ENCODE data around the gene GOLGA6L7. TPM values are rescaled to one million over a fixed set of nuclear protein-coding genes. Genes with fewer than 3 reads are reported as not detected.
"Not testable (repeated sequence)": the region's sequence is repeated elsewhere in the genome, so short reads cannot be mapped to it uniquely, and the experiment has no call there.

GOLGA6L7 gene
- total RNA-seq, 4 donors from 2014 or later, result not detected

DNA sequence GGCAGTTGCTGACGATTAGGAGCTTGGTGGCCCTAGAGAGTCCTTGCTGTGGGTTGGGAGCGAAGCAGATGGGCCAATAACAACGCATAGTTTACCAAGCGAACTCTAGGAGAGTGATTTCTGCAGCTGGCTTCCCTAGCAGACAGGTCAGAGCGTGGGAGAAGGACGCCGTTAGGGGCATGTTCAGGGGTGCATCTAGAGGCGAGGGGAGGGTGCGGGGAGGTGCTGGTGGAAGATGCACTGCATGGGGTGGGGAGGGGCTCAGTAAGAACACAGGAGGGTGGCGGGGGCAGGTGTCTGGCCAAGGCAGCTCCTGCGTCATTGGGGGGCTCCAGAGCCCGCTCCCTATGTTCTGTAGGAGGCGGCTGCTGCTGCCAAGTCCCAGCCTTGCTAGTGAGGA lies 46.2 kb upstream of the GOLGA6L7 start:
- H3K9me3 ChIP-seq, result no peaks in the 10 kb centered on the region
- 90% methylated on average over 13 of the region's 13 CpGs for WGBS
- no peaks in the 10 kb centered on the region for H3K36me3 ChIP-seq
- no peak for DNase-seq (ENCODE audit: extremely low spot score)
- H3K4me1 ChIP-seq, result peaks cover 0 to 6% (median 0%) of the 10 kb centered on the region in 4 donors
- intact Hi-C loops (cut with DNase I), result no loop called here
- TF ChIP-seq POLR2AphosphoS5 (IDR thresholded peaks at IDR 0.05) (no peak), EP300 (IDR thresholded peaks at IDR 0.05) (no peak)
- H3K27ac ChIP-seq (replicated peaks in 1 of 4), result no peak overlapping the region
- H3K4me3 ChIP-seq, result no peak overlapping the region
- no peaks in the 10 kb centered on the region for H3K27me3 ChIP-seq

DNA sequence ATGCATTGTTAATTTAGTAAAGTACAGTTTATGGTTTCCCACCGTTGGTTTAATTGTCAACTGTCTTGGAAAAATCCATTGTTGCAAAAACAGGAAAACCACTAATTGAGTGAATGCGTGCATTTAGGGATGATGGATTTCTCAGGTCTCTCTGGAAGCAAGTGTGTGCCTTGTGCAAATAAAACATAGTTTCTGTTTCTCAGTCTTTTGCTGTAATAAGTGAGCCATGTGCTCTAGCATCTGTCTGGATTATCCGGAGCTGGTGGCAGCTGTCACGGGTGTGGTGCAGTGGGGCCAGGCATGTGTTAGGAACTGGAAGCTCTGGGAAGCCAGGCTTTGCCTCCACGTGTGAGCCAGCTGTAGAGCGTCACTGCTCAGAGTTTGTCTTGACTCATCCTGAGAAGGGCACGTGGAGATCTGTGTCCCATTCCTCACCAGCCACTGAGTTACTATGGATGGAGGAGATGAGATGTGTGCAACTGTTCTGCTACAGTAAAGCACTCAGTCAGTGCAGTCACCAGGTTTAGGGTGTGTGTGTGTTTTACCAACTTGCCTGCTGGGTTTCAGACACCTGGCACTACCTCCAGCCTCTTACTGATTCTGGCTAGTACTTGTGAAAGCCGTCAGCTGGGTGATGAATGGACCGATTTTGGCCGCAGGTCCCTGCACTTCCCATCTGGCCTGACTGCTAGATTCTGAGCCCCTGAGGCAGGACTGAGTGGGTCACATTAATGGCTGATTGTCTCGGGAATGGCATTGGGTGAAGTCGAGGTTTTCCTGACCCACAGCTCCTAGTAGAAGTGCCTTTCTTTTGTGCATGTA lies 44.6 kb upstream of the GOLGA6L7 start:
- no peak overlapping the region for H3K4me3 ChIP-seq
- no peaks in the 10 kb centered on the region for H3K36me3 ChIP-seq
- DNase-seq (ENCODE audit: extremely low spot score), result no peak
- no peak overlapping the region for H3K27ac ChIP-seq (replicated peaks in 1 of 4)
- intact Hi-C loops (cut with DNase I), result no loop called here
- no peaks in the 10 kb centered on the region for H3K27me3 ChIP-seq
- TF ChIP-seq EP300 (IDR thresholded peaks at IDR 0.05) (no peak), POLR2AphosphoS5 (IDR thresholded peaks at IDR 0.05) (no peak), POLR2A (IDR thresholded peaks at IDR 0.05; ENCODE audit: low read depth) (no peak)
- TF ChIP-seq, protein P1, sequence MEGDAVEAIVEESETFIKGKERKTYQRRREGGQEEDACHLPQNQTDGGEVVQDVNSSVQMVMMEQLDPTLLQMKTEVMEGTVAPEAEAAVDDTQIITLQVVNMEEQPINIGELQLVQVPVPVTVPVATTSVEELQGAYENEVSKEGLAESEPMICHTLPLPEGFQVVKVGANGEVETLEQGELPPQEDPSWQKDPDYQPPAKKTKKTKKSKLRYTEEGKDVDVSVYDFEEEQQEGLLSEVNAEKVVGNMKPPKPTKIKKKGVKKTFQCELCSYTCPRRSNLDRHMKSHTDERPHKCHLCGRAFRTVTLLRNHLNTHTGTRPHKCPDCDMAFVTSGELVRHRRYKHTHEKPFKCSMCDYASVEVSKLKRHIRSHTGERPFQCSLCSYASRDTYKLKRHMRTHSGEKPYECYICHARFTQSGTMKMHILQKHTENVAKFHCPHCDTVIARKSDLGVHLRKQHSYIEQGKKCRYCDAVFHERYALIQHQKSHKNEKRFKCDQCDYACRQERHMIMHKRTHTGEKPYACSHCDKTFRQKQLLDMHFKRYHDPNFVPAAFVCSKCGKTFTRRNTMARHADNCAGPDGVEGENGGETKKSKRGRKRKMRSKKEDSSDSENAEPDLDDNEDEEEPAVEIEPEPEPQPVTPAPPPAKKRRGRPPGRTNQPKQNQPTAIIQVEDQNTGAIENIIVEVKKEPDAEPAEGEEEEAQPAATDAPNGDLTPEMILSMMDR (IDR thresholded peaks at IDR 0.05), result no peak
- peaks cover 0 to 6% (median 0%) of the 10 kb centered on the region in 4 donors for H3K4me1 ChIP-seq
- no peaks in the 10 kb centered on the region for H3K9me3 ChIP-seq
- 38% methylated on average over 12 of the region's 12 CpGs for WGBS

DNA sequence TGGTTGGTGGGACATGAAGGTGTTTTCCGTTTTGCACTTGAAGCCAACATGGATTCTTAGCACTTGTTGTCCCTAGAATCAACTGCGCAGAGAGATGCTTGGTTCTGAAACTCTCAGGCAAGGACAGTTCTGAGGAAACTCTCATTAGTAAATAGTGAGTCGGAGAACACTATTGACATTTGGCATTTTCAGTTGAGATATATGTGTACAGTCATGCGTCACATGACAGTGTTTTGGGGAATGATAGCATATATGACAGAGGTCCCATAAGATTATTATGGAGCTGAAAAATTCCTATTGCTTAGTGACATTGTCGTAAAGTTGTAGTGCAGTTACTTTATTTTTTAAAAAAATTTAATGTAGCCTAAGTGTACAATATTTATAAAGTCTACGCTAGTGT lies 43.1 kb upstream of the GOLGA6L7 start:
- Histone ChIP-seq H3K36me3 (no peaks in the 10 kb centered on the region), H3K27me3 (peaks cover 0 to 13% (median 2%) of the 10 kb centered on the region in 4 donors), H3K4me3 (no peak overlapping the region), H3K27ac (replicated peaks in 1 of 4) (no peak overlapping the region), H3K4me1 (peaks cover 3 to 8% (median 6%) of the 10 kb centered on the region in 4 donors), H3K9me3 (no peaks in the 10 kb centered on the region)
- DNase-seq (ENCODE audit: extremely low spot score), result no peak
- intact Hi-C loops (cut with DNase I), result no loop called here
- TF ChIP-seq POLR2A (IDR thresholded peaks at IDR 0.05; ENCODE audit: low read depth), result no peak
- 95% methylated on average over 6 of the region's 6 CpGs for WGBS

DNA sequence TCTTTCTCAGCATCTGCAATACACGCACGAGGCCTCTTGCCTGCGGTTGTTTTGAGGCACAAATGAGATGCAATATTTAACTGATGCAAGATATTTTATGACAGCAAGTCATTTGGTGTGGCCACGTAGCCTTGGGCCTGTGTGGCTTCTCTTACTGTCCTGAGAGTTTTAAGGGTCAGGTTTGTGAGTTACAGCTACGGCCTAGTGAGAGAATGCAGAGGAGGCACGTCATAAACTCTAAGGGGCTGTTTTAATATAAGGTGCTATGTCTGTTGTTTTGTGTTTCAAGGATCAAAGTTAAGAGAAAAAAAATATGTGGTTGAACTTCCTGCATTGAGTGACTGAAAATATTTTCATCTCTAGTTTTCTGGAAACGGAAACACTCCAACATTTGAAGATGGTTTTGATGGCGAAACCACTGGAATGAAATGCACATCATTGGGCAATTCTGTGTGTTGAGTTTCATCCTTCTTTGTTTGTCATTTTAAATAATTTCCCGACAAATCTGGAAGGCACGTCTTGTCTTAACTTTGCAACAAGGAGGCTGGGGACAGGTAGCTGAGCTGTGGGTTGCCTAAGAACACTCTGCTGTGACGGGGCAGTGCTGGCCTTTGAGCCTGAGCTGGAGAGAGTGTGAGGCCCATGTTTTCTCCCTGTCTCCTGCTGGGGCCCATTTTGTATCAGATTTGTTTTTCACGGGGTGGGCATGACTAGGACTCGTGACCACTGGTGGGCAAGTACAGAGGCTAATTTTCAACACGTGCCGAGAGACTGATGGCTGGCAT lies 42.5 kb upstream of the GOLGA6L7 start:
- DNase-seq (ENCODE audit: extremely low spot score), result no peak
- no peak for TF ChIP-seq EP300 (IDR thresholded peaks at IDR 0.05)
- no peak for TF ChIP-seq POLR2AphosphoS5 (IDR thresholded peaks at IDR 0.05)
- TF ChIP-seq, protein P1 (IDR thresholded peaks at IDR 0.05), result no peak
- no peak for TF ChIP-seq POLR2A (IDR thresholded peaks at IDR 0.05; ENCODE audit: low read depth)
- peaks cover 0 to 20% (median 3%) of the 10 kb centered on the region in 4 donors for H3K27me3 ChIP-seq
- no peak overlapping the region for H3K27ac ChIP-seq (replicated peaks in 1 of 4)
- no peak overlapping the region for H3K4me3 ChIP-seq
- no peaks in the 10 kb centered on the region for H3K9me3 ChIP-seq
- 88% methylated on average over 15 of the region's 15 CpGs for WGBS
- no peaks in the 10 kb centered on the region for H3K36me3 ChIP-seq
- H3K4me1 ChIP-seq, result peaks cover 6 to 13% (median 12%) of the 10 kb centered on the region in 4 donors
- intact Hi-C loops (cut with DNase I), result no loop called here

DNA sequence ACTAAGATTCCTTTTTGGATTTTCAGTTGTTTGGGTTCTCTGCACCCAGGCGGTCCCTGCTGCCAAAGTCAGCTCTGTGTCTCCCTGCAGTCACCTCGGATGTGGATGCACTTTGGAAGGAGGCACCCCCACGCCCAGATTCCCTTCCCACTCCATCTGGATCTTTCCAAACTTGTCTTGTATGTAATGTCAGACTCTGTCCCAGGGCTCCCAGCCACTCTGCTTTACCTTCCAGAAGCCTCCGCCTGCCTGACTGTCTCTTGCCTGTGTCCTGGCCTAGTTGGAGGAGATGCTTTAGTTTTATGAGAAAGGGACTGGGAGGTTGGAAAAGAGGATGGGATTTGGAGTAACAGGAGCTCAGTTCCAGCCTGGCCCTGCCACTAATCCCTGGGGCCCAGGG lies 41.8 kb upstream of the GOLGA6L7 start:
- H3K4me3 ChIP-seq; H3K9me3 ChIP-seq; intact Hi-C loops (cut with DNase I); H3K27ac ChIP-seq (replicated peaks in 1 of 4); H3K36me3 ChIP-seq; DNase-seq (ENCODE audit: extremely low spot score): not testable (repeated sequence)
- H3K4me1 ChIP-seq, result peaks cover 10 to 19% (median 17%) of the 10 kb centered on the region in 4 donors
- WGBS, result 79% methylated on average over 4 of the region's 4 CpGs
- H3K27me3 ChIP-seq, result peaks cover 0 to 26% (median 5%) of the 10 kb centered on the region in 4 donors

DNA sequence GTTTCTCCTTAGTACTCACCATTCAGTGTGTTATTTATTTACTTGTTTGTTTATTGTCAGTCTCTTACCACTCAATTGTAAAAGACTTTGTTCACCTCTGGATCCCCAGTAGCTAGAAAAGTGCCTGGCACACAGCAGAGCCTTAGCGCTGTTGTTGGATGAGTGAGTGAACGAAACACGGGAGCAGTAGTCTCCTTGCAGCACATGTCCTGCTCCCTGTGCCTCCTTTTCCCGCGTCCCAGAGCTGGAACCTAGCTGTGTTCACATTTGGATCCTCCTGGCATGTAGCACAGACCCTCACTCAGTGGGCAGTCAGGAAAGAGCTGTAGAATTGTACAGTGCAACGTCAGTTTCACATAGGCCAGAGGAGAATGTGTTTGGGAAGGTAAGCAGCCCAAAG lies 41.4 kb upstream of the GOLGA6L7 start:
- DNase-seq (ENCODE audit: extremely low spot score); intact Hi-C loops (cut with DNase I); H3K27ac ChIP-seq (replicated peaks in 1 of 4); H3K4me3 ChIP-seq; H3K36me3 ChIP-seq; H3K9me3 ChIP-seq: not testable (repeated sequence)
- H3K27me3 ChIP-seq, result peaks cover 0 to 30% (median 7%) of the 10 kb centered on the region in 4 donors
- 90% methylated on average over 6 of the region's 6 CpGs for WGBS
- H3K4me1 ChIP-seq, result peaks cover 10 to 23% (median 20%) of the 10 kb centered on the region in 4 donors

All from esophagus muscularis mucosa (tissue), 4 donors.